Stimulated activated CD8-positive, alpha-beta memory T cell treated with anti-CD3 and anti-CD28 coated beads, Interleukin-2, amount 100 ng/mL, for 1 hour (primary cell): ENCODE results near the gene LMX1B.
A peak's percentile ranks its signal among the peaks of the same experiment; 100 is the strongest.
"Not testable (repeated sequence)": the region's sequence is repeated elsewhere in the genome, so short reads cannot be mapped to it uniquely, and the experiment has no call there.

Experiments used
- DNase-seq, 2 donors: peaks; one replicate each; pipeline ENCODE4 v3.0.0-alpha.2; 2020; ENCODE audit warnings: low read depth in 2 of 2

The LMX1B gene

DNA sequence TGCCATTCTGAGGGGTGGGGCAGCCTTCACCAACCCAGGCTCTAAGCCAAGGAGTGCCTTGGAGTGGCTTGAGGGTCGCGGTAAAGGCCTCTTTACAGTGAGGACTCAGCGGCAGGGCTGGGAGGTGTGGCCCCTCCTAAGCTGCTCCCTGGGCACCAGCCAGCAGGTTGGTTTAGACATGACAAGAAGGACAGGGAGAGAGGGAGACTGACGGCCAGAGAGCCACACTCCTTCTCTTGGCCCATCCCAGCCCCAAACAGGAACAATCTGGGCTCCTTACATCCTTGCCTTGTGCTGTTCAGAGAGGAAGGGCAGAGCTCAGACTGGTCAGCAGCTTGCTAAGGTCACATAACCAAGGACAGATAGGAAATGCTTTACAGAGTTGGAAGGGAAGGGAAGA lies 94.5 kb downstream of the LMX1B start:
- no peak for DNase-seq

DNA sequence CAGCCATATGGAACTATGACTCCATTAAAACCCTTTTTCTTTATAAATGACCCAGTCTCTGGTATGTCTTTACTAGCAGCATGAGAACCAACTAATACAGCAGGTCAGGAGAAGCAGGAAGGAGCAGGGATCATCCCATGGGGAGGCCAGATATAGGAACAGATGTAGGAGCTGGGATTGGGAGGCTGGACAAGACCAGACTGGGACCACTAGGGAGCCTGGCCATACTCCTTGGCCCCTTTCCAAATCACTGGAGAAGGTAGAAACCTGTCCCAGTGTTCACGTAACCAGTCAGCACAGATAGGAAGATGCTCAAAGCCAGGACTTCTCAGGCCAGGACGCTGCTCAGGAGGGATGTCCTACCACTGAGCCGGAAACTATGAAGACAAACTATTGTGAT lies 95.5 kb downstream of the LMX1B start:
- no peak for DNase-seq

DNA sequence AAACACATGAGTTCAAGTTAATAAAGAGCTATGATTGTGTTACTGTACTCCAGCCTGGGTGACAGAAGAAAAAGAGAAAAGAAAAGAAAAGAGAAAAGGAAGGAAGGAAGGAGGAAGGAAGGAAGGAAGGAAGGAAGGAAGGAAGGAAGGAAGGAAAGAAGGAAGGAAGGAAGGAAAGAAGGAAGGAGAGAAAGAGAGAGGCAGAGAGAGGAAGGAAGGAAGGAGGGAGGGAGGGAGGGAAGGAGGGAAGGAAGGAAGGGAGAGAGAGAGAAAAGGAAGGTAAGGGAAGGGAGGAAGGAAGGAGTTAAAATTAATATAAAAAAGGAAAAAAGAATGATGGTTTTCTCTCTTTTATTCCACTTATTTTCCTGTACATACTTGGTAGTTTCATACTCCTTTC lies 101.7 kb downstream of the LMX1B start:
- DNase-seq: no peak

DNA sequence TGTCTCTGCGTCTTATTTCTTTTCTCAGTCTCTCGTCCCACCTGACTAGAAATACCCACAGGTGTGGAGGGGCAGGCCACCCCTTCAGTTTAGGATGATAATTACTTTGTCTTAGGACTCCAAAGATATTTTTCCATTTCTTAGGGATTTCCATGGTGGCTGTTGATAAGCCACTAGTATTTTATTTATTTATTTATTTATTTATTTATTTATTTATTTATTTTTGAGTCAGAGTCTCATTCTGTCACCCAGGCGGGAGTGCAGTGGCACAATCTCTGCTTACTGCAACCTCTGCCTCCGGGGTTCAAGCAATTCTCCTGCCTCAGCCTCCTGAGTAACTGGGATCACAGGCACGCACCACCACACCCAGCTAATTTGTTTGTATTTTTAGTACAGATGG lies 103.7 kb downstream of the LMX1B start:
- not testable (repeated sequence) for DNase-seq

DNA sequence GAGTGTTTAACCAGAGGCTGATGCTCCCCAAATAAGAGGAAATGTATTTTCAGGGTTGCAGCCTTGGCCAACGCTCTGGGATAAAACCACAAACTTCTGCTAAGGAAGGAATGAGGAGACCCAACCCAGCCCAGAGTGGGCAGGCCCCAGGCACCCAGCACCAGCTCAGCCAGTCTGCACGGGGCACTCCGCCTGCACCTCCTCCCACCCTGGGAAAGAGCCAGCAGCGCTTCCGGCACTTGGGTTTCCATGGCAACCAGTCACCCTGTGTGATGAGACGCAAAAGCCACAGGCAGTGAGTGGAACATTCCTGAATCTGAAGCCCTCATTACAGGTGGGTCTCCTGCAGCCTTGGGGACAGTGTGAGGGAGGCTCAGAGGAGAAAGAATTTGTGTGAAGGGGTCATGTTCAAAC lies 105.9 kb downstream of the LMX1B start:
- peak; percentile 81 to 83 for DNase-seq

DNA sequence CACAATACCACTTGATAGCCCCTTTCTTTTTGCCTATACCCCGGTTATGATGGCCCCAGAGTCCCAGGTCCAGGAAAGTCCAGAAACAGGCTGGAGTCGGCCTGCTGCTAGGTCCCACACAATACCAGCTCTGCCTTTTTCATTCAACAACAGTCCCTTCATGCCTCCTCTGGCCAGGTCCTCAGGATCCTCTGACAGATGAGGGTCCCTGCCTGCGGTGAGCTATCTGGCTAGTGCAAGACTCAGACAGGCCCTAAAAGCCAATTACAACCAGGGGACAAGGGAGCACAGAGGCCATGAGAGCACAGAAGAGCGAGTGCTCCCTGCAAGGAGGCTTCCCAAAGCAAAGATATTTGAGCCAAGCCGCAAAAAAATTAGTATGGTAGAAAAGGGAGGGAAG lies 106.3 kb downstream of the LMX1B start:
- DNase-seq: no peak

DNA sequence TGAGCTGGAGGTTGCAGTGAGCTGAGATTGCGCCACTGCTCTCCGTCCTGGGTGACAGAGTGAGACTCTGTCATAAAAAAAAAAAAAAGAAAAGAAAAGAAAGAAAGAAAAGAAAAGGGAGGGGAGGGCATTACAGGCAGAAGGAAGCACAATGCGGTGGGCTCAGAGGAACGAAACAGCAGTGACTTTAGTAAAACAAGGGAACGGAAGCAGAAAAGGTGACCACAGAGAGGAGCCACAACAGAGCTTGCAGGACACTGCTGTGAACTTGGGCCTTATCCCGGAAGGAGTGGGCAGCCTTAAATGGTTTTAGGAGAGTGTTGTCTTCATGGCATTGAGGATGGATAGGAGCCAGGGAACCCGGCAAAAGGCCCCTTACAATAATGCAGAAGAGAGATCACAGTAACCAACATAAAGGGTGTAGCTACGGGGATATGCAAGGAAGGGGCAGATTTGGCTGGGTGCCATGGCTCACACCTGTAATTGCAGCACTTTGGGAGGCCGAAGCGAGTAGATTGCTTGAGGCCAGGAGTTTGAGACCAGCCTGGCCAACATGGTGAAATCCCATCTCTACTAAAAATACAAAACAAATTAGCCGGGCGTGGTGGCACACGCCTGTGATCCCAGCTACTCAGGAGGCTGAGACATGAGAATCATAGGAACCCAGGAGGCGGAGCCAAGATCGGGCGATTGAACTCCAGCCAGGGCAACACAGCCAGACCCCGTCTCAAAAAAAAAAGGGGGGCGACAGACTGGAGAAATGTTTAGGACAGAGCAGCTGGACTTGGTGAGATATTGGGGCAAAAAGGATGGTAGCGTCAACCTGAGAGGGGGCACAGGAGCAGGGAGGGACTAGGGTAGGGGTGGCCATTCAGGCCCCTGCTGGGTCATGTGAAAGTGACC lies 107.2 kb downstream of the LMX1B start:
- no peak for DNase-seq

DNA sequence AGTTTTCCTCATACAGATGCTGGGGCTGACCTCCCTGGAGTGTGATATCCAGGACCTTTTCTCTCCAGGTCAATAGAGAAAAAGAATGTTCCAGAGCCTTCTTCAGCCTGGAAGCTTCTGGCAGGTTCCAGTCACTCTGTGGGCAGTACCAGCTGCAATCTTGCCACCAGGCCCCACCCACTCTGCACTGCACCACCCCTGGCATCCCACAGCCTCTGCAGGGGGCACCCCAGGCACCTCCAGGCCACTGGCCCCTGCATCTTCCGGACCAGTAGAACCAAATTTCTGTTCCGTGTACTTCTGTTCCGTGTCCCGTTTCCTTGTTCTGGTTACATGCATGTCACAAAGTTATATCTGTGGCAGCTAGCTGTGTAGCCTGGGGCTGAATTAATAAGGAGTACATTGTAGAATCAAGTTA lies 107.8 kb downstream of the LMX1B start:
- peak in 1 of 2 donors; percentile 16 for DNase-seq

DNA sequence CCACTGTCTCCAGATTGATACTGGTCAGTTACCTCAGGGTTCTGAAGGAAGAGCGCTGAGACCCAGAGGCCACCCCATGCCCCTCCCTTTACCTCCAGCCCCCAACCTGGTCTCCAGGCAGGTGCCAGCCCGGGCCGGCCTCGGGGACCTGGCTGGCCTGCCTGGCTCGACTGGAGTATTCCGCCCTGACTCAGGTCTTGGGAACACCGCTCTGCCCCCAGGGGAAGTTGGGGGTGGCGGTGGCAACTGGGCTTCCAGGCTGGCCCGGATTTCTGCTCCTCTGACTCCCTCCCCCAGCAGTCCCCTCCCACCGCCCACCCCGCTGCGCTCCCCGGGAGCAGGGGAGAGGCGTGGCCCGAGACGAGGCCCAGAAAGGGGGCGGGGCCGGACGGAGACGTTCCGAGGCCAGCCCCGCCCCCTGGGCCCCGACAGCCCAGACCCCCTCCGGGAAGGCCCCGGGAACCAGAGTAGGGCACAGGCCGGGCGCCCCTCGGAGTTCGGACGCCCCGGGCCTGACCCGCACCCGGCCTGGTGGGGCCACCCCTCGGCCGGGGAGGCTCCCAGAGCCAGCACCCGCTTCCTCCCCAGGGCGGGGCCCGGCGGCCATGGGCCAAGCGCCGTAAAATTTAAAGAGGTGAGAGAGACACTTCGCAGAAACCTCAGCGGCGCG lies 108.7 kb downstream of the LMX1B start:
- peak; percentile 73 to 88 for DNase-seq

DNA sequence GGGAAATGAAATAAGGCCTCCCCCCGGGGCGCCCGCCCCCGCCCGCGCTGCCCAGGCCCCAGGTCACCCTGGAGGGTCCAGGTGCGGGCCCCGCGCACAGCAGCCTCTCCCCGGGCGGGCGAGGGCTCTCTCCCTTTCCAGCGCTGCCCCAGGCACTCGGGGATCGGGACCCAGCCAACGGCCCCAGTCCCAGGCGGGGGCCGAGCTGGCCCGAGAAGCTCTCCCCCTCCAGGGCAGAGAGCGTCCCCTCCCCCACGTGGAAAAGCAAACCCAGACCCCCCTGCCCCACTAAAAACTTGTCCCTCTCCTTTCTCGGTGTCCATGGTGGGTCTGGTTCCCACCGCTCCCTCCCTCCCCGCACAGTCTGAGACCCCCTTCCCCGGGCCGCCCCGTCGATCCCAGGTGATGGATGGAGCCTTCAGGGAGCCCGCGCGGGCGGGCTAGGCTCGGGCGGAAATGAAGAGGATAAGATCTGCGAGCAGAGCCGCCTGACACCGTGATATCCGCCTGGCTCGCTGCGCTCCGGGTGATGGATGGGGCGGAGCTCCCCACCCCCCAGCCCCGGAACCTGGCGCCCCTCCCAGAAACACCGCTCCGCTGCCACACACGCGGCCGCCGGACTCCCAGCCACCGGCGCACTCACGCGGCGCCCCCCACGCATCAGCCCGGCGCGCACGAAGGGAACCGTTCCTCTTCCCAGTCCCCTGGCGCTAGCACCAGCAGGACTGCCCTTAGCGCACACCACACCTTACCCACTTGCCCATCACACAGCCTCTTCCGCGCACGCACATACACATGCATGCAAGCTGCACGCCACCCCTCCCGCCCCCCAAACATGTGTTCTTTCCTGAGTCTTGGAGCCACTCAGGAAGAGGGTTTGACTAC lies 109.4 kb downstream of the LMX1B start:
- DNase-seq: peak; percentile 42 to 58

DNA sequence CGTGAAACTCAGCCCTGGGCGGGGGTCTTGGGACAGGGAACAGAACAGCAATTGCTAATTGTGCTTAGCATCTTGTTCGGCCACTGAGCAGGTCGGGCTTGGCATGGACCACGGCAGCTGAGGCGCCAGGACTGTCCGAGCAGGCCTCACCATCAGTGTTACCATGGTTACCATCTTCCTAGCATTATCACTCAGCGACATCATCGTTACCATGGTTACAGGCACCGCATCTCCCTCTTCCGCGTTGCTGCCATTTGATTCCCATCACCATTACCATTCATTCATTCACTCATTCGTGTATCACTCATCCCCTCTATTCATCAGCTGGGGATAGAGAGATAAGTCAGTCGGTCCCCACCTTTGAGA lies 110.1 kb downstream of the LMX1B start:
- no peak for DNase-seq

DNA sequence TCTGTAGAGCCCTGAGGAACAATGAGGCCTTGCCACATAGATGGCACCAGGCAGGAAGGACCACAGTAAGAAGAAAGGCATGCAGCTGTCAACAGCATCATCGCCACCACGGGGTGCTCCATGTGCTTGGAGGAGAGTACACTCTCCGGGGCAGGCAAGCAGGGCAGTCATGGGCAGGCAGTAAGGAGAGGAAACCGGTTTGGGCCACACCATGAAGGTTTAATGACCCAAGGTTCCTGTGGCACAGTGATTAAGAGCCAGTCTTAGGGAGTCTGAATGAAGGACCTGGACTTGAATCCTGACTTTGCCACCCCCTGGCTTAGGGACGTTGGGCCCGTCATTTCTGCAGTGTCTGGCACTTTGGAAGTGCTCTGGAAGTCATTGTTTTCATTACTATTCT lies 110.5 kb downstream of the LMX1B start:
- no peak for DNase-seq

DNA sequence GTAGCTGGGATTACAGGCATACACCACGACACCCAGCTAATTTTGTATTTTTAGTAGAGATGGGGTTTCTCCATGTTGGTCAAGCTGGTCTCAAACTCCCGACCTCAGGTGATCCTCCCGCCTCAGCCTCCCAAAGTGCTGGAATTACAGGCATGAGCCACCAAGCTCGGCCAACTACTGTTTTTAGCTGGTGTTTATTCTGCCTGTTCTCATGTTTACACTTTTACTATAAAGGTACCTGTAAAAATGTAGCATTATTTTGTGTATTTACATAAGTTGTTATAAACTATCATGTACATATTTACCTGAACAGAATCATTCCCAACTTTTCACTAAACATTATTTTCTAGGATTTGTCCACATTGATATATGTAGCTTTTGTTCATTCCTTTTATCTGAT lies 111.8 kb downstream of the LMX1B start:
- not testable (repeated sequence) for DNase-seq

DNA sequence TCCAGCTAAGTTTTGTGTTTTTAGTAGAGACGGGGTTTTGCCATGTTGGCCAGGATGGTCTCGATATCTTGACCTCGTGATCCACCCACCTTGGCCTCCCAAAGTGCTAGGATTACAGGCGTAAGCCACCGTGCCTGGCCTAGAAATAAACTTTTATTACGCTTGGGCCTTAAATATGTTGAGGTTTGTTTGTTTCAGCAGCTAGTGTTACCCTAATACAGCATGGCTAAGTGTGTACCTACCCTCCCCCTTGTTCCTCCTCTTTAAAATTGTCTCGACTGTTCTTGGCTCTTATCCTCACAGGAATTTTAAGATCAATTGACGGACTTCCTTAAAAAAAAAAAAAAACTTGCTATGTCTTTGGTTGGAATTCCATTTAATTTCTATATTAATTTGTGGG lies 114.5 kb downstream of the LMX1B start:
- DNase-seq: not testable (repeated sequence)

DNA sequence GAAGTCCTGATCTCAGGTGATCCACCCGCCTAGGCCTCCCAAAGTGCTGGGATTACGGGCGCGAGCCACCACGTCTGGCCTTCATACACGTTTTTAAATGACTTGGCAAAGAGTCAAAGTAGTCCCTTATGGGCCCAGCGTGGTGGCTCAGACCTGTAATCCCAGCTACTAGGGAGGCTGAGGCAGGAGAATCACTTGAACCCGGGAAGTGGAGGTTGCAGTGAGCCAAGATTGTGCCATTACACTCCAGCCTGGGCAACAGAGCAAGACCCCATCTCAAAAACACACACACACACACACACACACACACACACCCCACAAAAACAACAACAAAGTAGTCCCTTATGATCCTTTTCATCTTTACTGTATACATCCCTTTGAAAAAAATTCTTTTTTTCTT lies 116.9 kb downstream of the LMX1B start:
- DNase-seq: not testable (repeated sequence)

DNA sequence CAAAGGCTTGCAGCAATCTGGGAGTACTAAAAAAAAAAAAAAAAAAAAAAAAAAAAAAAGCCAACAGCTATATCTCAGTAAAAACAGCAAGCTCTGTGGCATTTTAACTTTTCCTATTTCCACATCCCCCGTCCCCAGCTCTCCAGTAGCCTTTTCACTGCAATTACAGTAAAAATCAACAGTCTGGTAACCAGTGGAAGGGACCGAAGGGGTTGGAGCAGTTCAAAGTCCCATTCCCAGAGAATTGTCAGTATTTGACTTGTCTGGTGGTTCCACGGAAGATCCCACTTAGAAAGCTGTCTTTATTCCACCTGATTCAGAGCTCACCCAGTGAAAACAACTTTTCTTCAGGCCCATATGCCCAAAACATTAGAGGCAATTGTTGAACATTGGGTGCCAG lies 119.3 kb downstream of the LMX1B start:
- DNase-seq: no peak

DNA sequence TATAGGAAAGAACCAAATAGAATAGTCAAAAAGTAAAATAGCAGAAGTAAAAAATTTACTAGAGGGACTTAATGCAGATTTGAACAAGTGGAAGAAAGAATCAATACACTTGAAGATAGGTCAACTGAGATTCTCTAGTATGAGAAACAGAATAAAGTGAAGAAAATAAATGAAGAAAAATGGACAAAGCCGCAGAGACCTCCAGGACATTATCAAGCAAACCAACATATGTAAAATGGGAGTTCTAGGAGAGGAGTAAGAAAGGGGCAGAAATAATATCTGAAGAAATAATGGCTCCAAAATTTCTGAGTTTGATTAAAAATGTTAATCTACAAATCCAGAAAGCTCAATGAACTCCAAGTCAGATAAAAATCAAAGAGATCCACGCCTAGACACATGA lies 121.1 kb downstream of the LMX1B start:
- DNase-seq: no peak

DNA sequence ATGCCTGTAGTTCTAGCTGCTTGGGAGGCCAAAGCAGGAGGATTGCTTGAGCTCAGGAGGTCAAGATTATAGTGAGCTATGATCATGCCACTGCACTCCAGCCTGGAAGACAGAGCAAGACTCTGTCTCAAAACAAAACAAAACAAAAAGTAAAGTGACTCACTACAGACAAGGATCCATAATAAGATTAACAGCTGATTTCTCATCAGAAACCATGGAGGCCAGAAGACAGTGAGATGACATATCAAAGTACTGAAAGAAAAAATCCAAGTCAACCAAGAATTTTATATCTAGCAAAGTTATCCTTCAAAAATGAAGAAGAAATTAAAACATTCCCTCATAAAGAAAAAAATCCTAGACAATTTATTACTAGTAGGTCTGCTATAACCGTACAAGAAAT lies 121.8 kb downstream of the LMX1B start:
- no peak for DNase-seq

DNA sequence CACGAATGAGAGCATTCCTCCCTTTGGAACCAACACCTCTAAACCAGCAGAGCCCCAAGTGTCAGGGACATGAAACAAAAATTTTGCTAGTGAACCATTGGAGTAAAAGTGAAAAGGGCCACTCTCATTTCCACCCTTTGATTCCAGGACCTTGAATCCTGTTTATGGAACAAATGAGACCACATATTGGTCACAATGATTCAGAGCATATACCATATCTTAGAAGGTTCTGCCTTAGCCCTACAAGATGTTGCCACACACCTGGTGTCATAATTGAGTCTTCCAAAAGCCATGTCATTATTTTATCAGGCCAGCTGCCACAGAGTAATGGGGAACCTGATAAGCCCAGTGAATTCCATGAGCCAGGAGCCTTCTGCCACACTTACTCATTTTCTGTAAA lies 124.8 kb downstream of the LMX1B start:
- no peak for DNase-seq

DNA sequence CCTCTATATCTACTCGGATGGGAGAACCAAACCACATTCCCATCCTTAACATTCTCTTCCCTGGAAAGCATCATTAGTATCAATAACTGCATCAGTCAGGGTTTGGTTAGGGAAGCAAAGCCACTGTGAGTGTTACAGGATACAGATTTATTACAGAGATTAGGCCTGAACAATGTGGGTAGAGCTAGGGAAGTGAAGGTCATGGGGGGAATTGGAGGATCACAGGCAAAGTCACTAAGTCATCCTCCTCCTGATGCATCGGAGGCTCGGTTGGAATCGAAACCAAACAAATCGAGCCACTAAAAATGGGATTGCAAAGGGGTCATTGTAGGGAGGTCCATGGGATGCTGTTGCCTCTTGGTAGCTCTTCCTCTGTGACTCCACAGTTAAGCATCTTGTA lies 129.3 kb downstream of the LMX1B start:
- no peak for DNase-seq

DNA sequence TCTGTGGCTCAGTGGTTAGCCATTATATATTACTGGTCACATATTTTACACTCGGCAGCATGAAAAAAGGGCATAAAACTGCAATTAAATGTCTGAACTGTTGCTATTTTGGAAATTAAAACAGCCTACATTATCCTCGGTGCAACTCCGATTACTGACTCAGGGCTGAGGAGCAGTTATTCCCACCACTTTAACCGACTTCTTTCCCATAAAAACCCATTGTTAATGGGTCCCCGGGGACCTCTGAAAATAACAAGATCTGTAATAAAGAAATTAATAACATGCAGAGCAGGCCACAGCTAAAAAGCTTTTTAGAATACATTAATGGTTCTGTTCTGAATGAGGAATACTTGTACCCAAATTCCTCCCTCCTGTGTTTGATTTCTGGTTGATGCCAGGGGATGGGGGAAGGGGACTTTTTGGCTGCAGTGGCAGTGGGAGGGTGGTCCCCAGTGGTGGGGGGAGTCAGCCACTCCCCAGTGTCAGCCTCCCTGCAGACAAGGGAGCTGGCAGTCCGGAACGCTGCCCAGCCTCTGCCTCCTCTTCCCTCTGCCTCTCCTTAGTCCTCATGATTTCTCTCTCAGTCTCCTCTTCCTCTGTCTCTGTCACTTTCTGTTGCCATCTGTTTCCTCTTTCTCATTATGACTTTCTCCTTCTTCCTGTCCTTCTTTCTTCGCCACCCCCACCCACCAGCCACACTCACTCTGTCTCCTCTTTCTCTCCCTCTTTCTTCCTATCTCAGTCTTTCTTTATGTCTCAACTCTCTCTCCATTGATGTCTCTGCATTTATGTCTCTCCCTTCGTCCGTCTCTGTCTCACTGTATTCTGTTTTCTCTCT lies 132.1 kb downstream of the LMX1B start:
- no peak for DNase-seq
